GM12891 (cell line): Measurements from ENCODE around the gene ESRP2.

Experiments used
- PAX5 ChIP-seq: IDR thresholded peaks from 2 replicates; pipeline ENCODE4 v1.6.1; 2011; ENCODE audit warnings: low read length, moderate library complexity, mild to moderate bottlenecking; ENCODE audit not compliant: insufficient read depth, severe bottlenecking
- POLR2A ChIP-seq: IDR thresholded peaks from 2 replicates; pipeline ENCODE4 v1.6.1; 2011; ENCODE audit warnings: low read depth, low read length, control low read depth
- POLR2AphosphoS5 ChIP-seq: IDR thresholded peaks from 2 replicates; pipeline ENCODE4 v1.6.1; 2011; ENCODE audit warnings: low read depth, low read length, control low read depth
- POU2F2 ChIP-seq: IDR thresholded peaks from 2 replicates; pipeline ENCODE4 v1.6.1; 2011; ENCODE audit warnings: low read depth, mild to moderate bottlenecking, control low read depth, low read length, moderate library complexity
- TAF1 ChIP-seq: IDR thresholded peaks from 2 replicates; pipeline ENCODE4 v1.6.1; 2011; ENCODE audit warnings: low read depth, low read length, control low read depth

DNA sequence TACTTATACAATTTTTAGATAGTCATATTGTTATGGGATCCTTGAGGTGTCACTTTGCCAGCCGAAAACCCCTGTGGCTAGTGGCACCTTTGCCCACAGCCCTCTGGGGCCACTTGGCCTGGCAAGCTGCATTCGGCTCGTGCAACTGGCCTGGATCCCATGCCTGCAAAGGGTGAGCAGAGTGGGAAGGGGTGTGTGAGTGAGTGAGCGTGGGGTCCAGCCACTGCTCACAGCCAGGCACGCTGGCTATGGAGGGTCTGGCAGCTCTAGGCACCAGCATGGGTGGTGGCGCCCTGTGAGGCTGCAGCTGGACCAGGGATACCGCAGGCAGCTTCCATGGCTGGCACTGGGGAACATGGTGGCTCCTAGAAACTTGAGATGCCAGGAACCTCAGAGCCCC is 49.0 kb downstream of the ESRP2 start:
- no peak for TF ChIP-seq POLR2A
- TF ChIP-seq POLR2AphosphoS5, result no peak
- TF ChIP-seq TAF1, result no peak
- no peak for TF ChIP-seq PAX5
- no peak for TF ChIP-seq POU2F2
